ENCODE results near the gene ICA1L. TPM values are rescaled to one million over a fixed set of nuclear protein-coding genes. Genes with fewer than 3 reads are reported as not detected.
"Not testable (repeated sequence)": the region's sequence is repeated elsewhere in the genome, so short reads cannot be mapped to it uniquely, and the experiment has no call there.

ICA1L gene
- total RNA-seq, 1 experiment from 2014 or later: 11.0 TPM

- in situ Hi-C loops (cut with HindIII; ENCODE audit: low pct_unique_long_range_greater_than_20kb, low sequenced_read_pairs): no loop called here
- no peak for DNase-seq (ENCODE audit: low read depth)
Observed at GRCh38 chr2:202858601-202859000, 13.0 kb downstream of the ICA1L start.

- in situ Hi-C loops (cut with HindIII; ENCODE audit: low pct_unique_long_range_greater_than_20kb, low sequenced_read_pairs); DNase-seq (ENCODE audit: low read depth): not testable (repeated sequence)
Observed at GRCh38 chr2:202849343-202849742, 22.2 kb downstream of the ICA1L start.

GRCh38 chr2:202848813-202849212, 22.8 kb downstream of the ICA1L start:
- DNase-seq (ENCODE audit: low read depth): no peak

GRCh38 chr2:202847693-202848524, 23.7 kb downstream of the ICA1L start:
- in situ Hi-C loops (cut with HindIII; ENCODE audit: low pct_unique_long_range_greater_than_20kb, low sequenced_read_pairs): no loop called here
- DNase-seq (ENCODE audit: low read depth): no peak

More at GRCh38 chr2:202848813-202849212, 22.8 kb downstream of the ICA1L start:
- in situ Hi-C loops (cut with HindIII; ENCODE audit: low pct_unique_long_range_greater_than_20kb, low sequenced_read_pairs): no loop called here

- DNase-seq (ENCODE audit: low read depth): no peak
- in situ Hi-C loops (cut with HindIII; ENCODE audit: low pct_unique_long_range_greater_than_20kb, low sequenced_read_pairs): no loop called here
Observed at GRCh38 chr2:202844656-202845055, 26.9 kb downstream of the ICA1L start.

GRCh38 chr2:202842690-202843089, 28.9 kb downstream of the ICA1L start:
- in situ Hi-C loops (cut with HindIII; ENCODE audit: low pct_unique_long_range_greater_than_20kb, low sequenced_read_pairs): no loop called here

GRCh38 chr2:202841090-202841867, 30.3 kb downstream of the ICA1L start:
- in situ Hi-C loops (cut with HindIII; ENCODE audit: low pct_unique_long_range_greater_than_20kb, low sequenced_read_pairs): no loop called here
- no peak for DNase-seq (ENCODE audit: low read depth)

More at GRCh38 chr2:202842690-202843089, 28.9 kb downstream of the ICA1L start:
- DNase-seq (ENCODE audit: low read depth): peak; percentile 3

- in situ Hi-C loops (cut with HindIII; ENCODE audit: low pct_unique_long_range_greater_than_20kb, low sequenced_read_pairs): no loop called here
- peak; percentile 62 for DNase-seq (ENCODE audit: low read depth)
Observed at GRCh38 chr2:202831242-202832220, 40.0 kb downstream of the ICA1L start.

- in situ Hi-C loops (cut with HindIII; ENCODE audit: low pct_unique_long_range_greater_than_20kb, low sequenced_read_pairs): no loop called here
- DNase-seq (ENCODE audit: low read depth): no peak
Observed at GRCh38 chr2:202824901-202825300, 46.7 kb downstream of the ICA1L start.

- DNase-seq (ENCODE audit: low read depth): no peak
Observed at GRCh38 chr2:202822411-202822810, 49.2 kb downstream of the ICA1L start.

GRCh38 chr2:202821206-202822160, 50.1 kb downstream of the ICA1L start:
- DNase-seq (ENCODE audit: low read depth): no peak
- in situ Hi-C loops (cut with HindIII; ENCODE audit: low pct_unique_long_range_greater_than_20kb, low sequenced_read_pairs): no loop called here

More at GRCh38 chr2:202822411-202822810, 49.2 kb downstream of the ICA1L start:
- in situ Hi-C loops (cut with HindIII; ENCODE audit: low pct_unique_long_range_greater_than_20kb, low sequenced_read_pairs): no loop called here

GRCh38 chr2:202818321-202818720, 53.2 kb downstream of the ICA1L start:
- in situ Hi-C loops (cut with HindIII; ENCODE audit: low pct_unique_long_range_greater_than_20kb, low sequenced_read_pairs): no loop called here
- DNase-seq (ENCODE audit: low read depth): no peak

GRCh38 chr2:202817771-202818170, 53.8 kb downstream of the ICA1L start:
- no peak for DNase-seq (ENCODE audit: low read depth)

GRCh38 chr2:202815548-202816360, 55.8 kb downstream of the ICA1L start:
- no peak for DNase-seq (ENCODE audit: low read depth)
- in situ Hi-C loops (cut with HindIII; ENCODE audit: low pct_unique_long_range_greater_than_20kb, low sequenced_read_pairs): no loop called here

More at GRCh38 chr2:202817771-202818170, 53.8 kb downstream of the ICA1L start:
- in situ Hi-C loops (cut with HindIII; ENCODE audit: low pct_unique_long_range_greater_than_20kb, low sequenced_read_pairs): no loop called here

- in situ Hi-C loops (cut with HindIII; ENCODE audit: low pct_unique_long_range_greater_than_20kb, low sequenced_read_pairs): no loop called here
- no peak for DNase-seq (ENCODE audit: low read depth)
Observed at GRCh38 chr2:202814226-202814625, 57.3 kb downstream of the ICA1L start.

GRCh38 chr2:202813387-202813786, 58.2 kb downstream of the ICA1L start:
- no peak for DNase-seq (ENCODE audit: low read depth)
- in situ Hi-C loops (cut with HindIII; ENCODE audit: low pct_unique_long_range_greater_than_20kb, low sequenced_read_pairs): no loop called here

All from Caki2 (cell line).